RWPE2 (cell line): ENCODE measurements around the gene SKAP2.

Experiments
- ATAC-seq: fragments of 200-7000 bp; cut with Tn5 transposase; 3 replicates; pipeline ENCODE4 v1.9.1; 2021; ENCODE audit warnings: low read depth
- DNase-seq: peaks from one replicate; pipeline ENCODE4 v3.0.0-alpha.2; 2020; ENCODE audit warnings: low spot score
- H3K27ac ChIP-seq: fragments of 450-650 bp; 2 replicates; pipeline ENCODE4 v1.5.1; 2017; ENCODE audit warnings: mild to moderate bottlenecking; ENCODE audit not compliant: poor library complexity, severe bottlenecking
- H3K27me3 ChIP-seq: fragments of 250-450 bp; sonication (Bioruptor Pico); 2 replicates; pipeline ENCODE4 v1.5.1; 2021; ENCODE audit warnings: mild to moderate bottlenecking, moderate library complexity; ENCODE audit not compliant: insufficient read depth, poor library complexity, severe bottlenecking
- H3K36me3 ChIP-seq: fragments of 250-450 bp; sonication (Bioruptor Pico); 2 replicates; pipeline ENCODE4 v1.5.1; 2020; ENCODE audit warnings: low read depth, mild to moderate bottlenecking, moderate library complexity
- H3K4me1 ChIP-seq: fragments of 250-450 bp; sonication (Bioruptor Pico); 2 replicates; pipeline ENCODE4 v1.5.1; 2021; ENCODE audit warnings: mild to moderate bottlenecking, moderate library complexity; ENCODE audit not compliant: insufficient read depth, poor library complexity, severe bottlenecking
- H3K4me3 ChIP-seq: fragments of 250-450 bp; sonication (Bioruptor Pico); 2 replicates; pipeline ENCODE4 v1.5.1; 2021; ENCODE audit warnings: mild to moderate bottlenecking, moderate library complexity; ENCODE audit not compliant: severe bottlenecking
- H3K9me3 ChIP-seq: fragments of 250-450 bp; sonication (Bioruptor Pico); 2 replicates; pipeline ENCODE4 v1.5.1; 2021; ENCODE audit warnings: mild to moderate bottlenecking, moderate library complexity; ENCODE audit not compliant: severe bottlenecking
- CTCF ChIP-seq: fragments of 450-650 bp; IDR thresholded peaks from one replicate; pipeline ENCODE4 v1.5.1; 2017; ENCODE audit warnings: mild to moderate bottlenecking, moderate library complexity; ENCODE audit not compliant: poor library complexity, severe bottlenecking

Gene SKAP2

GRCh38 chr7:26691886-26692285 lies 172.5 kb downstream of the SKAP2 start:
- H3K9me3 ChIP-seq, result no peaks in the 10 kb centered on the region
- no peak for TF ChIP-seq CTCF
- ATAC-seq (no peak), DNase-seq (no peak)
- H3K4me1 ChIP-seq, result peaks cover 4% of the 10 kb centered on the region
- no peaks in the 10 kb centered on the region for H3K27me3 ChIP-seq
- H3K4me3 ChIP-seq, result no peak overlapping the region
- H3K36me3 ChIP-seq, result no peaks in the 10 kb centered on the region
- no peak overlapping the region for H3K27ac ChIP-seq

GRCh38 chr7:26691406-26691805 lies 173.0 kb downstream of the SKAP2 start:
- peaks cover 4% of the 10 kb centered on the region for H3K4me1 ChIP-seq
- TF ChIP-seq CTCF, result no peak
- H3K27me3 ChIP-seq, result no peaks in the 10 kb centered on the region
- no peaks in the 10 kb centered on the region for H3K9me3 ChIP-seq
- no peak overlapping the region for H3K27ac ChIP-seq
- DNase-seq, result no peak
- H3K36me3 ChIP-seq, result no peaks in the 10 kb centered on the region
- no peak overlapping the region for H3K4me3 ChIP-seq
- no peak for ATAC-seq

DNA sequence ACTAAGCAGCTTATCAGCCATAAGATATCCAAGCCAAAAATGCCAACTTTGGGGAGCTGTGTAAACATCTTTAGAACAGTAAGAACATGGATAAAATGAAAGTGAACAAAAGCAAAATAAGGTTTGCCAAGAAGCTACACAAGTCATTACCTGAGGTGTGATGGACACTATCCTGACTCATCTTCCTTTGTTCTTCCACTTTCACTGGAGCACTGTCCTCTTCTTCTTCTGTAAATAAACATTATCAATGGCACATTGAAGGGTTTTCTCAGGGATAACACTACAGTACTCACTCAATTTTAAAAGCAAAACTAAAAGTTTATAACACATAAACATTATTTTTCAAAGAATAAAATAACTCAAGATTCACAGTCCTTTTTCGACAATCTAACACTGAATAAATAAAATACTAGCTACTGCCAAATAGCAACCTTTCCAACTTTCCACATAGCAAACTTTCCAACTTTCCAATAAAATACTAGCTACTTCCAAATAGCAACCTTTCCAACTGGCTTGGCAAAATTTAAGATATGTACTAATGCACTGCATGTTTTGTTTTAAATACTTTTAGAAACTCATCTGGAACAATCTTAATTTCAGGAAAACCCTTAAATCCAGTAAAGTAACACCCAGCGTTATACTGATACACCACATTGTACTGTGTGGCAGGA lies 174.1 kb downstream of the SKAP2 start:
- Histone ChIP-seq H3K27ac (no peak overlapping the region), H3K4me1 (peaks cover 8% of the 10 kb centered on the region), H3K36me3 (no peaks in the 10 kb centered on the region), H3K9me3 (no peaks in the 10 kb centered on the region), H3K27me3 (no peaks in the 10 kb centered on the region), H3K4me3 (no peak overlapping the region)
- DNase-seq (no peak), ATAC-seq (no peak)
- TF ChIP-seq CTCF, result no peak

DNA sequence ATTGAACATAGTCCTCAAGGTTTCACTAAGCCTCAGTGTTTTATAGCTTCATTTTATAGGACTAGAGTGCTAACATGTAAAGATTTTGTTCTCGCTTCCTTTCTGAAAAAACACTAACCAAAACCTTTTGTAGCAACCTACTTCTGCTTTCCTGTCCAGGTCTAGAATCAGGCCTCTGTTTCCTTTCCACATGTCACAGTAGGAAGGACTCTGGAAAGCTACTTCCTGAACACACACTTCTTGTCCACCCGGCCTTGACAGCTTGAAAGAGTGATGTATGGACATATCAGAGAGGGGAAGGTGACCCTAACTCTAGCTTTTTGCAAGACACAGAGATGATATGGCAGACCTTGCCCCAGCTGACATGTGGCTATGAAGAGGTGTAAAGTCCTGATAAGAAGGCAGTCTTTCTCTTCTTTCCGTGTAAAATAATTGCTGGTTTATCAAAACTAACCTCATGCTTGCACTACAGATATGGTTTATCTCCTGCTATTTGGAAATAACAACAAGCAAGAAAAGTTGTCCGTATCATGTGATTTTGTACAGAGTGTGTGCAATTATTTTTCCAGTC lies 175.4 kb downstream of the SKAP2 start:
- Histone ChIP-seq H3K4me3 (no peak overlapping the region), H3K36me3 (no peaks in the 10 kb centered on the region), H3K27me3 (no peaks in the 10 kb centered on the region), H3K27ac (no peak overlapping the region), H3K4me1 (peaks cover 8% of the 10 kb centered on the region), H3K9me3 (no peaks in the 10 kb centered on the region)
- TF ChIP-seq CTCF, result no peak
- DNase-seq (no peak), ATAC-seq (no peak)

DNA sequence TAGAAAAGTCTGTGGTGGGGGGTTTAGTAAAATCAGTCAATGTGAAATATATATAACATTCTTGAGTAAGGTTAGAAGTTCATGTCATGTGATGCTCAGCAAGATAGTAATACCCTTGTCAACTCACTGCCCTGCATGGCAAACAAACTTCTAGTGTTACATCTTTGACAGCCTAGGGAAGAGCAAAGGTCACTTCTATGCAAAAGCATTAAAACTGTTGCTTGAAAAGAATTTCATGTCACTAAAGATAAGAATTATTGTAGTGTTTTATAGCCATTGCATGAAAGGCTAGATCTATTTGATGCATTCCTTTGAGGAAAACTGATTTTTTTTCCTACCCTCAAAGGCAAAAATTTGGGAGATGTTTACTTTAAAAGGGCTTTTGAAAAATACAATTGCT lies 176.0 kb downstream of the SKAP2 start:
- ATAC-seq (no peak), DNase-seq (no peak)
- peaks cover 8% of the 10 kb centered on the region for H3K4me1 ChIP-seq
- no peaks in the 10 kb centered on the region for H3K27me3 ChIP-seq
- TF ChIP-seq CTCF, result no peak
- H3K9me3 ChIP-seq, result no peaks in the 10 kb centered on the region
- H3K36me3 ChIP-seq, result no peaks in the 10 kb centered on the region
- H3K27ac ChIP-seq, result no peak overlapping the region
- no peak overlapping the region for H3K4me3 ChIP-seq
